ENCODE measurements around the gene CHRM5.
"Not testable (repeated sequence)": the region's sequence is repeated elsewhere in the genome, so short reads cannot be mapped to it uniquely, and the experiment has no call there.

The CHRM5 gene

DNA sequence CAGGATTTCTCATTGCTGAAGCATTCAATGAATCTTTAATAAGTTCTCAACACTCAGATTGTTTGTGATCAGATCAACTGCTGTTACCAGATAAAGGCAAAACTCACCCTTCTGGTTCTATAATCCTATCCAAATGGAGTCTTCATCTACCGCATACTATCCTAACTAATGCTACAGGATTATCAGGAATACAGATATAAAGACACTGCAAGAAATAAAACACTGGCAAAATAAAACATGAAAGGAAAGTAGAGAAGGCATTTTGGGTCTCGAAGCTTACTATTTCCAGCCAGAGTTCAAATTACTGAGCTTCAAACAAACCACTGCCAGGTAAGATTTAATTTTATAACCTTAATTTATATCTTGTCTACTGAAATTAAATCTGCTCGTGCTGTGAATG, 524 bp downstream of the CHRM5 start:
- Histone ChIP-seq H3K36me3 (replicated peaks) (no peaks in the 10 kb centered on the region), H3K27me3 (ENCODE audit: low read depth) (no peaks in the 10 kb centered on the region; the same call in 1 of the 2 replicates), H3K4me1 (no peaks in the 10 kb centered on the region), H3K4me3 (no peak overlapping the region), H3K9me3 (no peaks in the 10 kb centered on the region)
- in situ Hi-C loops (cut with MboI; ENCODE audit: low sequenced_read_pairs), result no loop called here
- DNase-seq (ENCODE audit: low spot score in 2 of 2), result no peak

DNA sequence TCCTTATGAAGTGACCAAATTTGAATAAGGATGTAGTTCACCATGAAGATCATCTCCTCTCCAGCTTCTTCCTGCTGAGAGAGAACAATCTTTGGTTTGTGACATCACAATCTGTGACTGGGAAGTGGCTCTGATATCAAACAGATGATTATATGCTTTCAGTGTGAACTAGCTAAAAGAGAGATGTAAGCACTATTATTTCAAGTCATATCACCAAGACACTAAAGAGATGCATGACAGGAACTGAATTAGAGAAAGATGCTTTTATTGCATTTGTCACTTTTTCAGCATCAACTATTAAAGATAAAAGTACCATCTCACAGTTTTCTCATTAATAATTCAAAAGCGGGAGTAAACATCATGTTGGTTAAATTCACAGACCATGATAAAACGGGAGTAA, 3.5 kb downstream of the CHRM5 start:
- no peaks in the 10 kb centered on the region for H3K9me3 ChIP-seq
- in situ Hi-C loops (cut with MboI; ENCODE audit: low sequenced_read_pairs), result no loop called here
- H3K27me3 ChIP-seq (ENCODE audit: low read depth), result no peaks in the 10 kb centered on the region; the same call in 1 of the 2 replicates
- H3K4me3 ChIP-seq, result no peak overlapping the region
- no peaks in the 10 kb centered on the region for H3K36me3 ChIP-seq (replicated peaks)
- no peak for DNase-seq (ENCODE audit: low spot score in 2 of 2)
- no peaks in the 10 kb centered on the region for H3K4me1 ChIP-seq

DNA sequence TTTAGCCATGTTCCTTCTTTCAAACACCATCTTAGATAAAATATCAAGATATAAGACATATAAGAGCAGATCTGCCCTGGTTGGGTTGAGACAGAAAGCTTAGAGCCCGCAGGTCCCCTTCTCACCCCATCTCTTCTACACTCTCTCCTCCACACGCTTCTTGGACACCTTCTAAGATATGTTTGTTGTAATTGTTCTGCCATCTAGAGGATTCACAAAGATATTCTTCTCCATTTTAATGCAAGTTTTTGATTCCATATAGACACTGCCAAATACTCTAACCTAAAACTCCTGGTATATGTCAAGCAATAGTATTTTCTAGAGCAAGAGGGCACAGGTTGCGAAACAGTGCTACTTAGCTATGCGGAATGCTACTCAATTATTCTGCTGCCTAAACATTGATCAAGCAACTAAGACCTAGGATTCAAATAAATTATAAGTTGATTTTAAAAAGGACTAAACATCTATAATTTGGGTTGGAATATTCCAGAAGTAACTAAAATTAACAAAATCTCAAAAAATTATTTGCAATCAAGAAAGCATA, 6.8 kb downstream of the CHRM5 start:
- Histone ChIP-seq H3K9me3 (no peaks in the 10 kb centered on the region), H3K4me1 (no peaks in the 10 kb centered on the region), H3K36me3 (replicated peaks) (no peaks in the 10 kb centered on the region), H3K27me3 (ENCODE audit: low read depth) (no peaks in the 10 kb centered on the region), H3K4me3 (no peak overlapping the region)
- no peak for DNase-seq (ENCODE audit: low spot score in 2 of 2)
- in situ Hi-C loops (cut with MboI; ENCODE audit: low sequenced_read_pairs), result no loop called here

DNA sequence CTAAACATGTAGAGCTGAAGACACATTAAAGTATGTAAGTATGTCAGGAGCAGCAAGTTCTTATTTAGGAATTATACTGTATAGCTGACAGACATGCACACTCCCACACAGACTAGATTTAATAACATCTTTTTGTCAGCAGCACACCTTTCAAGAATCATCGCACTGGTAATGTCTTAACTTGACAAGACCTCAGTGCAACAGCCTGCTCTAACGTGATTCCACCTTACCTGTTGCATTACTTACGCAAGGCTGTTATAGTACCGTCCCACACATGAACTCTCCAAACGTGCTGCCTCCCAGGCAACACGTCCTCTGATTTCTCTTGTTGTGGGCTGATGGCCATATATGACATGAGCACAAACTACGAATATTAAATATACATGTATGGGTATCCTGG, 11.9 kb downstream of the CHRM5 start:
- H3K4me3 ChIP-seq, result no peak overlapping the region
- no peaks in the 10 kb centered on the region for H3K36me3 ChIP-seq (replicated peaks)
- H3K4me1 ChIP-seq, result no peaks in the 10 kb centered on the region
- in situ Hi-C loops (cut with MboI; ENCODE audit: low sequenced_read_pairs), result no loop called here
- H3K9me3 ChIP-seq, result no peaks in the 10 kb centered on the region
- no peak for DNase-seq (ENCODE audit: low spot score in 2 of 2)
- no peaks in the 10 kb centered on the region for H3K27me3 ChIP-seq (ENCODE audit: low read depth)

DNA sequence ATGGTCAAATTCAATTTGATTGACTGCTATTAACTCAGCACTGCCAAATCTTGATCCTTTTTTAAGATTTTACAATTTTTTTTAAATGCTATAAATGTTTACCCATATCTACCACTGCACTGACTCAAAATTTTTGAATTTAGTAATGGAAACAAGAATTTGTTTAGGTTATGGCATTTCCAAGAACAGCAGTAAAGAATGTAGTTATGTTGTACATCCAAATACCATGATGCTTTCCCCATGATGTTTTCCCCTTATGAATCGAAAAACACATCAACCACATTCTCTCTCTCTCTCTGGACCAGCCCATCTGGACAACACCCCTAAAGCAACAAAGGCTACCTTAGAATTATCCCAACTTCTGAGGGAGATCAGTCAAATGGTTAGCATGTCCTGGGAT, 14.2 kb downstream of the CHRM5 start:
- H3K36me3 ChIP-seq (replicated peaks), result no peaks in the 10 kb centered on the region
- in situ Hi-C loops (cut with MboI; ENCODE audit: low sequenced_read_pairs), result no loop called here
- DNase-seq (ENCODE audit: low spot score in 2 of 2), result no peak

DNA sequence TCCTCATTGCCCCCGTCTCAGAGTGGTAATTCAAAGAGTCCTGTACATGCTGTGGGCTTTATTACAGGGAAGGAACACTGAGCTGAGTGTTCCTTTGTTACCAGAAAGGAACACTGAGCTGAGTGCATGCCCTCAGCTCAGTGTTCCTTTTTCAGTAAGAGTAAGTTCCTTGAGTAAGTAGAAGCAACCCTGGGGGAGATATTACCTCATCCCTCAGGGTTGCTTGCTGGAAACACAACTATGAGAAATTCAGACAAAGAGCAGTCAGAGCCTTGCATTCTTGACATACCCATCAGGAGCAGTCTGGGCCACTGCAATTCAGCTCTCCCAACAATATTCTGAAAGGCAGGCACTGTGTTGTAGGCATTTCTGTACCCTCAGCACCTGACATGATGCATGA, 17.0 kb downstream of the CHRM5 start:
- in situ Hi-C loops (cut with MboI; ENCODE audit: low sequenced_read_pairs), result no loop called here

More for the DNA sequence above, 14.2 kb downstream of the CHRM5 start:
- Histone ChIP-seq H3K27me3 (ENCODE audit: low read depth) (no peaks in the 10 kb centered on the region), H3K9me3 (no peaks in the 10 kb centered on the region), H3K4me3 (no peak overlapping the region), H3K4me1 (no peaks in the 10 kb centered on the region)

DNA sequence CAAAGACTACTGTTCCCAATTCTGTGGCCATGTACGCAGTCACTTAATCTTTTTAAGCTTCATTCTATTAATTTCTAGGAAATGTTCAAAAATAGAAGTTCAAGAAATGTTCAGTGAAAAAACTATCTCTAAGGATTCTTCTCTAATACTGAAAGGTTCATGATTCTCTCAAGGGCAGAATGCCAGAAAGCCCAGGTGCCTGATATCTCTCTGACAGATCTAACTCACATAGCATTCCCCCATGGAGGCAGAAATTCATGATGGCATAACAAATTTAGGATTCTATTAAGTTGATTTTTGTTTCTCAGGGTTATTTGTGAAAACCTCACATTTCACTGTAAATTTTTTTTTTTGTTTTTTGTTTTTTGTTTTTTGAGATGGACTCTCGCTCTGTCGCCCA, 17.5 kb downstream of the CHRM5 start:
- no peaks in the 10 kb centered on the region for H3K4me1 ChIP-seq
- in situ Hi-C loops (cut with MboI; ENCODE audit: low sequenced_read_pairs), result no loop called here
- H3K4me3 ChIP-seq, result no peak overlapping the region
- no peaks in the 10 kb centered on the region for H3K27me3 ChIP-seq (ENCODE audit: low read depth)
- no peak for DNase-seq (ENCODE audit: low spot score in 2 of 2)
- no peaks in the 10 kb centered on the region for H3K36me3 ChIP-seq (replicated peaks)
- H3K9me3 ChIP-seq, result no peaks in the 10 kb centered on the region

More for the DNA sequence above, 17.0 kb downstream of the CHRM5 start:
- Histone ChIP-seq H3K36me3 (replicated peaks) (no peaks in the 10 kb centered on the region), H3K9me3 (no peaks in the 10 kb centered on the region), H3K27me3 (ENCODE audit: low read depth) (no peaks in the 10 kb centered on the region), H3K4me1 (no peaks in the 10 kb centered on the region), H3K4me3 (no peak overlapping the region)
- DNase-seq (ENCODE audit: low spot score in 2 of 2), result no peak

DNA sequence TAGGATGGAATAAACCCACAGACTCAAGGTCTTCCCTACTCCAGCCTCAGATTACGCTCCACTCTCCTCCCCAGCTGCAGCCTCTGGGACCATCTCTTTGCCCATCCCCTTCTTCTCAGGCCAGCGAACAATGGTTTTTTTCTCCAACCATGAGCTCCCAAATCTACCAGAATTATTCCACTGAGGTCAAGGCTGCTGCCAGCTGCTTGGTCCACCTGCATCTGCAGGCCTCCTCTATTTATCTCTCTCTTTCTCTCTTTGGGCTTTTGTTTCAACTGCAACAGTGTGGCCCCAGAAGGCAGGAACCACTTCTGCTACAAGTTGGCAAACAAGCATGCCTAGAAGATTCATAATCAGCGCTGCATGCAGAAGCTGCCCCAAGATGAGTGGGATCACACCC, 19.1 kb downstream of the CHRM5 start:
- in situ Hi-C loops (cut with MboI; ENCODE audit: low sequenced_read_pairs), result no loop called here
- Histone ChIP-seq H3K4me1 (no peaks in the 10 kb centered on the region), H3K27me3 (ENCODE audit: low read depth) (no peaks in the 10 kb centered on the region), H3K9me3 (no peaks in the 10 kb centered on the region), H3K36me3 (replicated peaks) (no peaks in the 10 kb centered on the region), H3K4me3 (no peak overlapping the region)
- DNase-seq (ENCODE audit: low spot score in 2 of 2), result no peak

DNA sequence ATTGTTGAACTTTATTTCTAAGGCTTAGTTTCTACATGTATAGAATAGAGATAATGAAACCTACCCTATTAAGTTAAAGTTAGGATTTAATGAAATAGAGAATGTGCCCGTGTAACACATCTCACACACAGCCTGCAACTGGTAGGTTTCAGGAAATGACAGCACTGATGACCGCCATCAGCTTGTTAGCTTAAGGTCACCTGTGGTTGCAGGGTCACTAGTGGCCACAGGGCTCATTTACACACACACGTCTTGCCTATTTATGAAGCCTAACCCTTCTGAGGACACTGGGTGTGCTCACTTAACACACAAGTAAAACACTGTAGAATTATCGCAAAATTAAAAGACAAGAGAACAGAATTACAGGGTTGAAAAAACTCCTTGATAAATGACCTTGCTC, 20.1 kb downstream of the CHRM5 start:
- in situ Hi-C loops (cut with MboI; ENCODE audit: low sequenced_read_pairs), result no loop called here
- DNase-seq (ENCODE audit: low spot score in 2 of 2), result no peak
- Histone ChIP-seq H3K9me3 (no peaks in the 10 kb centered on the region), H3K4me3 (no peak overlapping the region), H3K4me1 (no peaks in the 10 kb centered on the region), H3K27me3 (ENCODE audit: low read depth) (no peaks in the 10 kb centered on the region), H3K36me3 (replicated peaks) (no peaks in the 10 kb centered on the region)

DNA sequence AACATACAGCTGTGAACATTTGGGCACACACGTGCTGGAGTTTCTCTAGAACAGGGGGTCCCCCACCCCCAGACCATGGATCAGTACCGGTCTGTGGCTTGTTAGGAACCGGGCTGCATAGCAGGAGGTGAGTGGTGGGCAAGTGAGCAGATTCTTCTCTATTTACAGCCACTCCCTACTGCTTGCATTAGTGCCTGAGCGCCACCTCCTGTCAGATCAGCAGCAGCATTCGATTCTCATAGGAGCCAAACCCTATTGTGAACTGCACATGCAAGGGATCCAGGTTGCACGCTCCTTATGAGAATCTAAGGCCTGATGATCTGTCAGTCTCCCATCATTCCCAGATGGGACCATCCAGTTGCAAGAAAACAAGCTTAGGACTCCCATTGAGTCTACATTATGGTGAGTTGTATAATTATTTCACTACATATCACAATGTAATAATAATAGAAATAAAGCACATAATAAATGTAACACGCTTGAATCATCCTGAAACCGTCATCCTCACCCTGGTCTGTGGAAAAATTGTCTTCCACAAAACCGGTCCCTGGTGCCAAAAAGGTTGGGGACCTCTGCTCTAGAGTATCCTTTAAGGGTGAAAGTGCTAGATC, 25.8 kb downstream of the CHRM5 start:
- peak; percentile 27 to 50 for DNase-seq (ENCODE audit: low spot score in 2 of 2)
- in situ Hi-C loops (cut with MboI; ENCODE audit: low sequenced_read_pairs), result no loop called here
- Histone ChIP-seq H3K4me3 (no peak overlapping the region), H3K27me3 (ENCODE audit: low read depth) (no peaks in the 10 kb centered on the region), H3K4me1 (no peaks in the 10 kb centered on the region), H3K36me3 (replicated peaks) (no peaks in the 10 kb centered on the region), H3K9me3 (no peaks in the 10 kb centered on the region)

DNA sequence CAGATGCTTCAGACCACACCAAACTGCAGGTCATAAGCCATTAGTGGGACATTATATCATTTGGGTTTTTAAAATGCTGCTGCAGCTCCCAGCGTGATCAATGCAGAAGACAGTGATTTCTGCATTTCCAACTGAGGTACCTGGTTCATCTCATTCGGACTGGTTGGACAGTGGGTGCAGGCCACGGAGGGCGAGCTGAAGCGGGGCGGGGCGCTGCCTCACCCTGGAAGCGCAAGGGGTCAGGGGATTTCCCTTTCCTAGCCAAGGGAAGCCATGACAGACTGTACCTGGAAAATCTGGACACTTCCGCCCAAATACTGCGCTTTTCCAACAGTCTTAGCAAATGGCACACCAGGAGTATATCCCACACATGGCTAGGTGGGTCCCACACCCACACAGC, 27.4 kb downstream of the CHRM5 start:
- H3K36me3 ChIP-seq (replicated peaks); H3K9me3 ChIP-seq; H3K4me3 ChIP-seq; H3K4me1 ChIP-seq; DNase-seq (ENCODE audit: low spot score in 2 of 2); in situ Hi-C loops (cut with MboI; ENCODE audit: low sequenced_read_pairs); H3K27me3 ChIP-seq (ENCODE audit: low read depth): not testable (repeated sequence)

DNA sequence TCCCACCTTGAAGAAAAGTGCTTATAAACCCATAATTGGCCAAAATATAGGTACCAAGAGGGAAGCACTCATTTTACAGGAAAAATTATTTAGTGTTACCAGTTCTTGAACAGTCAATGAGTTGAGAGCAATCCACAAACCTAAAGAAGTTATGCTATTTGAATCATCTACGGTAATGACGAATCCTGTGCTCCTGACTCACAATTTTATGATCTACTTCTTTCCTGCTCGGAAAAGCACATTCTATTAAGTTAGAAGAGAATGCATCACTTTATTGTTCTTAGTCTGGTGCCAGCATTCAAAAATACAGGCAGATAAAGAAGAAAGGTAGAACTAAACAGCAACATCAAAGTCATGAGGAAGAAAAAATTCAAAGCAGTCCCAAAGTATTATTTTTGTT, 33.2 kb downstream of the CHRM5 start:
- no peaks in the 10 kb centered on the region for H3K9me3 ChIP-seq
- H3K4me1 ChIP-seq, result peaks cover 2% of the 10 kb centered on the region
- no peak overlapping the region for H3K4me3 ChIP-seq
- in situ Hi-C loops (cut with MboI; ENCODE audit: low sequenced_read_pairs), result no loop called here
- no peaks in the 10 kb centered on the region for H3K27me3 ChIP-seq (ENCODE audit: low read depth)
- no peaks in the 10 kb centered on the region for H3K36me3 ChIP-seq (replicated peaks)
- no peak for DNase-seq (ENCODE audit: low spot score in 2 of 2)

DNA sequence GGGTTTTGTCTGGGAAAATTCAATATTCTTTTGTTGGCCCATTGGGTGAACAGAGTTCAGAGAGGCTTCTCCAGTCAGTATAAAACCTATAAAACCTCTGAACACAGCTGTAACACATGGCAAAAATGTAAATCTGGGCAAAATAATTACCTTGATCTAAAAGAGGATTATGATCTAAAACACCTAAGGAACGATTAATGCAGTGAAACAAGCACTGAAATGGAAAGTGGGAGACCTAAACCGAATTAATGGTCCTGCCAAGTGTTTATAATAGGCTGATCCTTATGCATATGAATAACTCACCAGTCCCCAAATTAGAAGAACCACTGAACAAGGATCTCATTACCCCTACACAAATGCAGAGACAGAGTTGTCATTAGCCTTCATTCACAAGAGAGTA, 38.1 kb downstream of the CHRM5 start:
- Histone ChIP-seq H3K9me3 (no peaks in the 10 kb centered on the region), H3K4me1 (peaks cover 6% of the 10 kb centered on the region), H3K4me3 (no peak overlapping the region), H3K27me3 (ENCODE audit: low read depth) (no peaks in the 10 kb centered on the region), H3K36me3 (replicated peaks) (no peaks in the 10 kb centered on the region)
- peak in 1 of 2 experiments; percentile 78 for DNase-seq (ENCODE audit: low spot score in 2 of 2)
- in situ Hi-C loops (cut with MboI; ENCODE audit: low sequenced_read_pairs), result no loop called here

DNA sequence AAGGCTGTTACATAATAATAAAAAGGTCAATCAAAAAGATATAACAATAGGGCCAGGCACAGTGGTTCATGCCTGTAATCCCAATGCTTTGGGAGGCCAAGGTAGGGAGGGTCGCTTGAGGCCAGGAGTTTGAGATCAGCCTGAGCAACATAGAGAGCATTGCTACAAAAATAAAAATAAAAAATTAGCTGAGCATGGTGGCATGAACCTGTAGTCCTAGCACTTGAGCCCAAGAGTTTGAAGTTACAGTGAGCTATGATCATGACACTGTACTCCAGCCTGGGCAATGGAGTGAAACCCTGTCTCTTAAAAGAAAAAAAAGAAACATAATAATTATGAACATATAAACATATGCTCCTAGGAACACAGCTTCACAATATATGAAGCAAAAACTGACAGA, 41.4 kb downstream of the CHRM5 start:
- Histone ChIP-seq H3K36me3 (replicated peaks) (no peaks in the 10 kb centered on the region), H3K4me3 (no peak overlapping the region), H3K27me3 (ENCODE audit: low read depth) (no peaks in the 10 kb centered on the region), H3K4me1 (peaks cover 6% of the 10 kb centered on the region), H3K9me3 (no peaks in the 10 kb centered on the region)
- DNase-seq (ENCODE audit: low spot score in 2 of 2), result peak in 1 of 2 experiments; percentile 18
- in situ Hi-C loops (cut with MboI; ENCODE audit: low sequenced_read_pairs), result no loop called here

DNA sequence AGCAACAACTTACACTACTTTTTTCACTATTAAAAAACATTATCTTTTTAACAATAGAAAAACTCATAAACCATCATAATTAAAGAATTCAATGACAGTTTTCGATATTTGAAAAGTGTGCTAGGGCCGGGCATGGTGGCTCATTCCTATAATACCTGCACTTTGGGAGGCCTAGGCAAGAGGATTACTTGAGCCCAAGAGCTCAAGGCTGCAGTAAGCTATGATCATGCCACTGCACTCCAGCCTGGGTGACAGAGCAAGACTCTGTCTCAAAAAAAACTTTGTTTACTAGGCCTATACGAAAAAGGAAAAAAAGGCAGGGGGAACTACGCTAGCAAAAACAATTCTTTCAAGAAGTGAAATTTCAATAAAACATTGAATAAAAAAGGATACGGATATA, 42.6 kb downstream of the CHRM5 start:
- Histone ChIP-seq H3K36me3 (replicated peaks) (no peaks in the 10 kb centered on the region), H3K4me3 (no peak overlapping the region), H3K4me1 (peaks cover 6% of the 10 kb centered on the region), H3K27me3 (ENCODE audit: low read depth) (no peaks in the 10 kb centered on the region), H3K9me3 (no peaks in the 10 kb centered on the region)
- in situ Hi-C loops (cut with MboI; ENCODE audit: low sequenced_read_pairs), result no loop called here
- no peak for DNase-seq (ENCODE audit: low spot score in 2 of 2)
